Dermis microvascular lymphatic vessel endothelial cell (primary cell): Measurements from ENCODE around the gene DIDO1. TPM values are rescaled to one million over a fixed set of nuclear protein-coding genes. Genes with fewer than 3 reads are reported as not detected.
"Not testable (repeated sequence)": the region's sequence is repeated elsewhere in the genome, so short reads cannot be mapped to it uniquely, and the experiment has no call there.

Experiments used
- DNase-seq, 2 donors: peaks; one replicate each; pipeline versions ENCODE4 v3.0.0 to v3.0.0-alpha.2; 2010; ENCODE audit warnings: low read depth in 2 of 2
- total RNA-seq: library from RNA; depleted of rRNA; stranded (reverse); fragments of >200 nt; gene quantifications from 2 replicates; pipeline ENCODE4 v1.2.1, GENCODE V29; 2014

DIDO1 gene
- total RNA-seq, 1 donor from 2014 or later: 20.4 TPM

DNA sequence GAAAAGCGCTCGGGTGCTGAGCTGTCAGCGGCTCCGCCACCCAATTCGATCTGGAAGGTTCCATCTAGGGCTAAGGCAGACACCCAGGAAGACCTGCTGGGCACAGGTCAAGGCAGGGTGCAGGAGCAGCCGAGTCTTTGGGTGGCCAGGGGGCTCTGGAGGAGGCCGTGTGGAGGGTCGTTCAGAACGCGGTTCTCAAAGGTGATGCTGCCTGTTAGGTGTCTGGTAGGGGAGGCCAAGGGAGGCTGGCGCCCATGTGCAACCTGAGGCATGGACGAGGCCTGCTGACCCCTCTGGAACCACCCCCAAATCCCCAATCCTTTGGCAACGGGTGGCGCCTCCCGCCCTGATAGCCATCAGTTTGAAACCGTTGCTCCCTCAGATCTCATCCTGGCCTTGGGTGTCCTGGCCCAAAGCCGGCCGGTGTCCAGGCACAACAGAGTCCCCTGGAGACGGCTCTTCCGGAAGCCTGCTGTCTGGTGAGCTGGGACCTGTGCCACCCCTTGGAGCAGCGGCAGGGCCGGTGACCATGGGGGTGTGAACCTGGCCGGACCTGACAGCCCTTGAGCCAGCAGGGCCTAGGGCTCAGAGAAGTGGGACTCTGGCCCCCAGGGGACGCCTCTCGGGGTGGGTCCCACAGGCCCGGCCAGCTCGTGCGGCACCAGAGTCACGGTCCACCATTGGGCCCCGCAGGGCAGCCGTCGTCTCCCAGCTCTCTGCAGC lies 36.7 kb upstream of the DIDO1 start:
- no peak for DNase-seq

GRCh38 chr20:62962221-62962879 lies 36.0 kb upstream of the DIDO1 start:
- DNase-seq: no peak

- no peak for DNase-seq
These were observed 35.5 kb upstream of the DIDO1 start for GRCh38 chr20:62961799-62962198.

- no peak for DNase-seq
These were observed 35.0 kb upstream of the DIDO1 start for GRCh38 chr20:62961310-62961783.

DNA sequence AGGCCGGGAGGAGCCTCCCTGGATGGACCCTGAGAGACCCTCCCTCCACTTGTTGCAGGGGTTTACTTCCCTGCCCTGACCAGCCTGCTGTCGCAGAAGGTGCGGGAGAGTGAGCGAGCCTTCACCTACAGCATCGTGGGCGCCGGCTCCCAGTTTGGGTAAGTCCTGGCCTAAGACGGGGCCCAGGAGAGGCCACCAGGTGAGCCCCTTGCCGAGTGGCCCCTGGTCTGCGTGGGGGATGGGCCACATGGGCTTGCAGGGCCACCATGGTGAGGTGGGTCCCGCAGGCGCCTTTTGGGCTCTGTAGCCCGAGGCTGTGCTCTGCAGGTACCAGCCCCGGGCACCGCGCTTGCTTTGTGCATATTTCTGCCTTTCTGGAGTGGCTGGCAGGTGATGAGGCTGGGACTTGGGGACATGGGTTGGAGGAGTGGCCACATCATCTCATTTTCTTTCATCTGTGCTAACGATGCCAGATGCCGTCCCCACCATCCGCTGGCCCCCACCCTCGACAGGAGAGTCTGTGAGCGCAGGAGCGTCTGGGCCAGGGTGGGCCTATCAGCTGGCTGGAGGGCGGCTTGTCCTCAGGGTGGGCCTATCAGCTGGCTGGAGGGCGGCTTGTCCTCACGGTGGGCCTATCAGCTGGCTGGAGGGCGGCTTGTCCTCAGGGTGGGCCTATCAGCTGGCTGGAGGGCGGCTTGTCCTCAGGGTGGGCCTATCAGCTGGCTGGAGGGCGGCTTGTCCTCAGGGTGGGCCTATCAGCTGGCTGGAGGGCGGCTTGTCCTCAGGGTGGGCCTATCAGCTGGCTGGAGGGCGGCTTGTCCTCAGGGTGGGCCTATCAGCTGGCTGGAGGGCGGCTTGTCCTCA lies 34.4 kb upstream of the DIDO1 start:
- not testable (repeated sequence) for DNase-seq

DNA sequence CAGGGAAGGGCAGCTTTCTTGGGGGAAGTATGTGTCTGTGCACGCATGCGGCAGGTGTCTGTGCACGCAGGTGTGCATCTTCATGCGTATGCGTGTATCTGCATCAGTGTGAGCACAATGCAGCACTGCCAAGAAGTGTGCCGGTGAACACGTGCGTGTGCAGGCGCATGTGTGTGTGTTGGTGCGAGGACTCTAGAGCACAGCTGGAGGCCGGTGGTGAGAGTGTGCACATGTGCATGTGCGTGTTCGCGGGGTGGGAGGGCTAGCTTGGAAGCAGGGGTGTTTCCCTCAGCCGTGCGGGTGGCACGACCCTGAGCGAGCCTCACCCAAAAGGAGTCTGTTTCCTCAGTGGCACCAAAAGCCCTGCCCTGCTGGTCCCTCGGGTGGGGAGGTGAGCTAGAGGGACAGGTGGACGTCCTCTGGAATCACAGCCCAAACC lies 33.7 kb upstream of the DIDO1 start:
- no peak for DNase-seq

DNA sequence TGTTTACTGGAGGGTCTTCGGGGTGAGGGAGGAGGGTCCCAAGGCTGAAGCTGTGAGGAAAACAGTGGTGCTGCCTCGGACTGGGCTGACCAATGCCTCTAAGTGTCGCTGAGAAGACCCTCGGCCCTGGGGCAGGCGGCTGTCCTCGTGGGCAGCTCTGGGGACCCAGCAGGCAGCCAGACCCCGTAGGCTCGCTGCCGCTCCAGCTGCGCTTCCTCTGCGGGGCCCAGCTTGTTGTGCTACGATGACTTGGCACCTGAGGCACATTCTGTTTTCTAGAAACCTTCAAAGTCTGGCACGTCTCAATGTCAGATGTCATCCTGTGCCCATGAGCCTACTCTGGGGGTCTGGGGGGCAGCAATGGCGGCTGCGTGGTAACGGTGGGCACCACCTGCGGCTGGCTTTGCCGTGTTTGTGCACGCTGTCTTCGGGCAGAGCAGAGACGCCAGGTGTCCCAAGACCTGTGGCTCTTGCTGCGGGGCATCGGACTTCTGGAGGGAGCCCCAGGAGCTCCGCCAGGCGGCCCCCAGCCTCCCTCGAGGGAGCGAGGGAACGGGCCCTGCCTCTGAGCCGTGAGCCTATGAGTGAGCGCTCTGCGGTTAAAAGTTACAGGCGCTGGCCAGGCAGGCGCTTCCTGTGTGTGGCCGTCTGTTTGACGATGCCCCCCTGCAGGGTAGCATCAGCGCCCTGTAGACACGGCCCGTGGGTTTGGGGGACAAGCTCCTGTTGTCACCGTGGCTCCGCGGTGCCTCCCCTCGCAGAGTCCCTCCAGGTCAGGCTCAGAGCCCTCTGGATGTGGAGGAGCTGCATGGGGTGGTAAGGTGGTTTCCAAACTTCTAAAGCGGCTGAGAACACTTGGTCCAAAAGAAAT lies 33.0 kb upstream of the DIDO1 start:
- no peak for DNase-seq

- DNase-seq: no peak
These were observed 32.2 kb upstream of the DIDO1 start for GRCh38 chr20:62958388-62959100.

DNA sequence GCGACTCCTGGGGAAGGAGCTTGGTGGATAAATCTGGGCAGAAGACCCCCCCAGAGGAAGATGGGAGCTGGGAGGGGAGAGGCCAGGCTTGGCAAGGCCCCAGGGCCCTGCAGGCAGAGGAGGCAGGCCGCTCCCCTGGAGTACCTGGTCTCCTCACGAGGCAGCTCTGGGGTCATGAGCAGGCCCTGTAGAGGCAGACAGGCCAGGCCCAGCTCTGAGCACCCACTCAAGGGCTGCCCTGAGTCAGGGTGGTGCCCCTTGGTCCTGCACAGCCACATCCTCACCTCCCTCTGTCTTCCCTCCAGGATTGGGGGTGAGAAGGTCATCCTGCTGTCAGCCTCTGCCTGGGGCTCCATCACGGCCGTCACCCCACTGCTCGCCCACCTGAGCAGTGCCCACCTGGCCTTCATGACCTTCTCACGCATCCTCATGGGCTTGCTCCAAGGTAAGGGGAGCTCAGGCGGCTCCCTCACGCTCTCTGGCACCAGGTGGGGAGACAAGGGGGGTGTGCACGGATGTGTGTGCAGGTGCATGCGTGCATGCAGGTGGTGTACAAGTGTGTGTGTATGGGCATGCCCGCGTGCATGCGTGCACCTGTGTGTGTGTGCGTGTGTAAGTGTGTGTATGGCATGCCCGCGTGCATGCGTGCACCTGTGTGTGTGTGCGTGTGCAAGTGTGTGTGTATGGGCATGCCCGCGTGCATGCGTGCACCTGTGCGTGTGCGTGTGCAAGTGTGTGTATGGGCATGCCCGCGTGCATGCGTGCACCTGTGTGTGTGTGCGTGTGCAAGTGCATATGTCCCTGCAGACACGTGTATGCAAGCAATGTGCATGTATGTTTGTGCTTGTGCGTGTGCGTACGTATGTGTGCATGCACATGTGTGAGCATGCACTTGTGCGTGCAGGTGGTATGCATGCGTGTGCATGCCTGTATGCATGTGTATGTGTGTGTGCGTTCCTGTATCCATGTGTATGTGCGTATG lies 31.1 kb upstream of the DIDO1 start:
- no peak for DNase-seq

GRCh38 chr20:62956387-62957135 lies 30.3 kb upstream of the DIDO1 start:
- DNase-seq: no peak

- no peak for DNase-seq
These were observed 29.4 kb upstream of the DIDO1 start for GRCh38 chr20:62955519-62956386.

DNA sequence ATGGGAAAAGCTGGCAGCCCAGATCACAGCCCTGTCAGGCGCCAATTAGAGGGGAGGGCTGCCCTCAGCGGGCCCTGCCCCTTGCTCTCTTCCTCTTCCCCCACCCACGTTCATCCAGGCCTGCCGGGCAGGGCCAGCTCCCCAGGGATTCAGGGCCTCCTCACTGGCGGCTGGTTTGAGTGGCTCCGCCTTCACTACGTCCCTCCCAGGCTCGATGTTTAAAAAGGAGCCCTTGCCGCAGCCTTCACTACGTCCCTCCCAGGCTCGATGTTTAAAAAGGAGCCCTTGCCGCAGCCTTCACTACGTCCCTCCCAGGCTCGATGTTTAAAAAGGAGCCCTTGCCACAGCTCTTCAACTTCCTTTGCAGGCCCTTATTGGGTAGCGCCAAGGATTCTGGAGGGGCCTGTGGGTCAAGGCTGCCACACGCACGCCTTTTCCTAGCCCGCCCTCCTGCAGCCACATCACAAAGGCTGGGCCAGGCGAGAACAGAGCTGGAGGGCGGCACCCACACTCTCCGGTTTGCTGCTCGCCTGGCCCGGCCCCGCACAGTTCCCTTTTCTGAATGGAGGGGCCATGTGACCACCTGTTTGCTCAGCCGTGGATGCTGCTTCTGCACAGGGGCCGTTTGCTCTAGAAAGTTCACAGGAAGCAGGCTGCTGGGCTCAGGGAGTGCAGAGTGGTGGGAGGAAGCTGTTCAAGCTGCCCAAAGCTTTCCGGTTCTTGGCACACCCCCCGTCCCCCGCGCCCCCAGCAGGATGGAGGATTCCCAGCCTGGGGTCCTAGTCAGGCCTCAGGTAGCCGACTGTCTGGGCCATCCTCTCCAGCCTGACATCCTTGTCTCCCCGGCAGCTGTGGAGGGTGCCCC lies 27.8 kb upstream of the DIDO1 start:
- DNase-seq: peak in 1 of 2 donors; percentile 68

GRCh38 chr20:62952968-62953838 lies 26.9 kb upstream of the DIDO1 start:
- DNase-seq: peak in 1 of 2 donors; percentile 31

- peak; percentile 32 to 86 for DNase-seq
These were observed 26.2 kb upstream of the DIDO1 start, which contains the start of gene SLC17A9 for GRCh38 chr20:62952373-62952967. Gene SLC17A9, plus strand, starts transcription at chr20:62952709. Its CDS starts 122 bp downstream, at chr20:62952831.

GRCh38 chr20:62951896-62952372 lies 25.6 kb upstream of the DIDO1 start:
- DNase-seq: no peak
